SK-N-MC (cell line): ENCODE measurements around the gene SERBP1.

Experiments
- DNase-seq: peaks from one replicate; pipeline ENCODE4 v3.0.0-alpha.2; 2011; ENCODE audit warnings: low read depth, low spot score
- H3K27ac ChIP-seq: fragments of 200-600 bp; sonication (generic); 2 replicates; pipeline ENCODE4 v1.5.1; 2016; ENCODE audit warnings: mixed run types
- H3K36me3 ChIP-seq: fragments of 200-600 bp; sonication (generic); 2 replicates; pipeline ENCODE4 v1.6.1; 2017; ENCODE audit warnings: antibody characterized with exemption, low read length, mixed read lengths; ENCODE audit not compliant: insufficient read depth
- H3K4me3 ChIP-seq: fragments of 200-600 bp; sonication (generic); 2 replicates; pipeline ENCODE4 v1.5.1; 2016
- H3K9ac ChIP-seq: fragments of 200-600 bp; sonication (generic); 2 replicates; pipeline ENCODE4 v1.8.0; 2017; ENCODE audit warnings: mixed run types, mixed read lengths; ENCODE audit not compliant: insufficient read length
- H3K9me3 ChIP-seq: fragments of 200-600 bp; sonication (generic); 2 replicates; pipeline ENCODE4 v1.6.1; 2017; ENCODE audit warnings: low read depth, mild to moderate bottlenecking, antibody characterized with exemption, low read length, moderate library complexity, mixed read lengths
- EZH2 ChIP-seq: fragments of 200-600 bp; sonication (generic); IDR thresholded peaks from one replicate; pipeline ENCODE4 v1.6.1; 2017; ENCODE audit warnings: antibody characterized with exemption
- FOXP2 ChIP-seq: optimal IDR thresholded peaks from 2 replicates; pipeline ENCODE3; 2011; ENCODE audit warnings: mild to moderate bottlenecking, moderate library complexity; ENCODE audit not compliant: insufficient read depth; ENCODE audit errors: extremely low read length, control extremely low read depth
- POLR2AphosphoS5 ChIP-seq: IDR thresholded peaks from 2 replicates; pipeline ENCODE4 v1.6.1; 2012; ENCODE audit warnings: mild to moderate bottlenecking, low read depth, low read length, borderline replicate concordance

SERBP1 gene

DNA sequence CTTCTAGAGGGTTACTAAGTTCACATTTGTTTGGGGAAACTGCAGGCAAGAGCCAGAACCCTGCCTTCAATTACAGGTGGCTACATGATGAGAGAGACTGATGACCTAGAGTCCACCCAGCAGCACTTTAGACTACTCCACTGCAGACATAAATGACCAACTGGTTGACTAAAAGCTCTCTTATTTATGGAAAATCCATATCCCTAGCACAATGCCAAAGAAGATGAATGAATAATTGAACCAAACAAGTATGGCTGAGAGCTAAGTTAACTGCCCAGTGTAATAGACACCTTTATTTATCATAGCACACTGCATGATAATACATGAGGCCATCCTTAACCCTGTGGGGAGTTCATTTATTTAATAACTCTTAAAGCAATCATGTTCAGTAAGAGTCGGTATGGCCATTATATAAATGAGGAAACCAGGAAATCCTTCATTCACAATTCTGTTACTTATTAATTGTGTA is 62.1 kb downstream of the SERBP1 start:
- Histone ChIP-seq H3K9ac (no peak overlapping the region), H3K36me3 (peaks cover 4% of the 10 kb centered on the region; the same call in 1 of the 2 replicates), H3K27ac (no peak overlapping the region), H3K4me3 (no peak overlapping the region), H3K9me3 (no peaks in the 10 kb centered on the region)
- TF ChIP-seq EZH2 (no peak), POLR2AphosphoS5 (no peak), FOXP2 (no peak)
- DNase-seq: no peak

- Histone ChIP-seq H3K9me3 (no peaks in the 10 kb centered on the region), H3K4me3 (no peak overlapping the region), H3K36me3 (peaks cover 4% of the 10 kb centered on the region; the same call in 1 of the 2 replicates), H3K27ac (peak overlapping the region; percentile 47; the same call in 1 of the 2 replicates), H3K9ac (no peak overlapping the region)
- TF ChIP-seq FOXP2 (no peak), POLR2AphosphoS5 (no peak), EZH2 (no peak)
- DNase-seq: no peak
Observed at GRCh38 chr1:67367370-67368045, 62.7 kb downstream of the SERBP1 start.

GRCh38 chr1:67361641-67362040 is 68.6 kb downstream of the SERBP1 start:
- H3K4me3 ChIP-seq: no peak overlapping the region
- H3K9ac ChIP-seq: no peak overlapping the region
- no peak for DNase-seq
- H3K27ac ChIP-seq: no peak overlapping the region
- TF ChIP-seq EZH2 (no peak), FOXP2 (no peak), POLR2AphosphoS5 (no peak)
- H3K9me3 ChIP-seq: no peaks in the 10 kb centered on the region
- peaks cover 3% of the 10 kb centered on the region; the same call in 1 of the 2 replicates for H3K36me3 ChIP-seq

DNA sequence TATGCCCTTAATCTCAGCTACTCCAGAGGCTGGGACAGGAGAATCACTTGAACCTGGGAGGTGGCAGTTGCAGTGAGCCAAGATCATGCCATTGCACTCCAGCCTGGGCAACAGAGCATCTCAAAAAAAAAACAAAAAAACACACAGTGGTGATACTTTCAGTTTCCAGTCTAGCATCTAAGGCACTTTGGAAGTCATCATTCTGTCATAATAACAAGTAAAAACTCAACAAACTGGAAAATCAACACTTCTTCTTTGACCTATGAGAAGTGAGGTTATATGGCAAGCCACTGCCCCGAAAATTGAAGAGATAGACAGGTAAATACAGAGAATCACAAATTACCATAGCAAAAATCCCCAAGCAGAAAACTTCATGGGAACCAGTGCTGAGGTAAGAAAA is 70.6 kb downstream of the SERBP1 start:
- TF ChIP-seq EZH2 (no peak), FOXP2 (no peak), POLR2AphosphoS5 (no peak)
- no peak overlapping the region for H3K27ac ChIP-seq
- H3K9me3 ChIP-seq: no peaks in the 10 kb centered on the region
- no peaks in the 10 kb centered on the region for H3K36me3 ChIP-seq
- no peak overlapping the region for H3K4me3 ChIP-seq
- DNase-seq: no peak
- no peak overlapping the region for H3K9ac ChIP-seq
